HepG2 (cell line): ENCODE data around the gene OTX1. TPM values are rescaled to one million over a fixed set of nuclear protein-coding genes. Genes with fewer than 3 reads are reported as not detected.

ENCODE experiments used
- ARHGAP35 ChIP-seq: sonication (generic); formaldehyde crosslinking; IDR thresholded peaks from 2 replicates; pipeline ENCODE4 v1.9.0; 2022; ENCODE audit warnings: mild to moderate bottlenecking, inconsistent platforms, moderate library complexity, missing genetic modification reagents, borderline replicate concordance
- ATM ChIP-seq: fragments of 450-650 bp; IDR thresholded peaks from 2 replicates; pipeline ENCODE4 v1.7.1; 2017; ENCODE audit warnings: mild to moderate bottlenecking, borderline replicate concordance
- HMGXB3 ChIP-seq: sonication (generic); formaldehyde crosslinking; IDR thresholded peaks from 2 replicates; pipeline ENCODE4 v1.4.0; 2020; ENCODE audit warnings: missing genetic modification reagents, borderline replicate concordance
- HNF4A ChIP-seq: sonication (generic); formaldehyde crosslinking; IDR thresholded peaks from 2 replicates; pipeline ENCODE4 v1.4.0; 2020; ENCODE audit warnings: missing genetic modification reagents
- HNRNPH1 ChIP-seq: fragments of 200-400 bp; formaldehyde crosslinking; optimal IDR thresholded peaks from 2 replicates; pipeline ENCODE3; 2017; ENCODE audit warnings: mild to moderate bottlenecking, low read depth, low read length
- HOXD1 ChIP-seq: sonication (generic); formaldehyde crosslinking; IDR thresholded peaks from 2 replicates; pipeline ENCODE4 v1.5.0; 2020; ENCODE audit warnings: missing genetic modification reagents
- SMYD3 ChIP-seq: sonication (generic); formaldehyde crosslinking; IDR thresholded peaks from 2 replicates; pipeline ENCODE4 v1.8.1; 2023; ENCODE audit warnings: mild to moderate bottlenecking, missing genetic modification reagents
- SSRP1 ChIP-seq: IDR thresholded peaks from 2 replicates; pipeline ENCODE4 v1.6.1; 2016; ENCODE audit warnings: control low read depth
- ZBTB44 ChIP-seq: sonication (generic); formaldehyde crosslinking; IDR thresholded peaks from 2 replicates; pipeline ENCODE4 v1.4.0; 2020; ENCODE audit warnings: missing genetic modification reagents
- ZMYM2 ChIP-seq: sonication (generic); formaldehyde crosslinking; IDR thresholded peaks from 2 replicates; pipeline ENCODE4 v1.8.0; 2022; ENCODE audit warnings: mild to moderate bottlenecking, missing genetic modification reagents
- ZNF367 ChIP-seq: sonication (generic); formaldehyde crosslinking; IDR thresholded peaks from 2 replicates; pipeline ENCODE4 v1.4.0; 2020; ENCODE audit warnings: missing genetic modification reagents, borderline replicate concordance
- ZNF382 ChIP-seq: sonication (generic); formaldehyde crosslinking; IDR thresholded peaks from 2 replicates; pipeline ENCODE4 v1.5.0; 2020; ENCODE audit warnings: missing genetic modification reagents, mild to moderate bottlenecking, borderline replicate concordance
- ZNF709 ChIP-seq: sonication (generic); formaldehyde crosslinking; IDR thresholded peaks from 2 replicates; pipeline ENCODE4 v1.5.0; 2020; ENCODE audit warnings: mild to moderate bottlenecking, missing genetic modification reagents
- ZNF777 ChIP-seq: sonication (generic); formaldehyde crosslinking; IDR thresholded peaks from 2 replicates; pipeline ENCODE4 v1.4.0; 2020; ENCODE audit warnings: missing genetic modification reagents
- ZNF784 ChIP-seq: sonication (generic); formaldehyde crosslinking; IDR thresholded peaks from 2 replicates; pipeline ENCODE4 v1.5.1; 2020; ENCODE audit warnings: missing genetic modification reagents, mild to moderate bottlenecking, borderline replicate concordance
- ZSCAN21 ChIP-seq: sonication (generic); formaldehyde crosslinking; IDR thresholded peaks from 2 replicates; pipeline ENCODE4 v1.8.0; 2022; ENCODE audit warnings: mild to moderate bottlenecking, missing genetic modification reagents, moderate library complexity, borderline replicate concordance
- polyA plus RNA-seq, 8 experiments: library from polyadenylated mRNA; depleted of rRNA in 3 of 8; stranded (reverse) in 7 of 8; unstranded in 1 of 8; fragments of >200 nt; fragmentation: Illumina TruSeq in 4 of 8; extraction: Trizol in 4 of 8; gene quantifications; 2 replicates each; pipeline versions ENCODE4 v1.2.1 to v1.2.3, GENCODE V29; 2011 to 2016; ENCODE audit warnings: low read depth in 4 of 8, missing spikeins in 1 of 8, mixed read lengths in 1 of 8; ENCODE audit not compliant: insufficient read depth in 1 of 8
- total RNA-seq, 5 experiments: library from RNA; depleted of rRNA; stranded (reverse); fragments of >200 nt; fragmentation: Illumina TruSeq; extraction: Trizol; gene quantifications; 2 replicates each; pipeline ENCODE4 v1.2.3, GENCODE V29; 2016; ENCODE audit warnings: low read depth in 1 of 5
- TF ChIP-seq, protein P1 (sequence below): IDR thresholded peaks from 2 replicates; pipeline ENCODE4 v1.6.1; 2012; ENCODE audit warnings: low read length, improper control_type of control experiment
- TF ChIP-seq, protein P2 (sequence below): sonication (generic); formaldehyde crosslinking; IDR thresholded peaks from 2 replicates; pipeline ENCODE4 v1.4.0; 2020; ENCODE audit warnings: missing genetic modification reagents

The OTX1 gene
- total and polyA plus RNA-seq, 2 of the 13 experiments (the other 11 are each of a cell fraction or from before 2014, with no cell fraction given): 1.0 to 5.0 TPM

GRCh38 chr2:63050334-63051041 lies at the start of gene OTX1 (continued):
- TF ChIP-seq ZNF777 (CRISPR knock-in tag) (no peak; the same call in 1 of the 2 replicates), ATM (no peak), ZBTB44 (no peak), HOXD1 (CRISPR knock-in tag) (peak; percentile 100), HNRNPH1 (no peak), HNF4A (CRISPR knock-in tag) (no peak), HMGXB3 (CRISPR knock-in tag) (no peak), ZNF709 (CRISPR knock-in tag) (0 out of 2 replicates have a peak, but pooled peaks have one; percentile 43), ZNF784 (CRISPR knock-in tag) (0 out of 2 replicates have a peak, but pooled peaks have one; percentile 10), ZNF382 (CRISPR knock-in tag) (no peak), ARHGAP35 (CRISPR knock-in tag) (no peak; the same call in 1 of the 2 replicates), ZNF367 (CRISPR knock-in tag) (no peak), SMYD3 (no peak; the same call in 1 of the 2 replicates), ZMYM2 (CRISPR knock-in tag) (no peak), SSRP1 (CRISPR knock-in tag) (no peak), ZSCAN21 (CRISPR knock-in tag) (peak; percentile 43; the same call in 1 of the 2 replicates)
- TF ChIP-seq, protein P1, sequence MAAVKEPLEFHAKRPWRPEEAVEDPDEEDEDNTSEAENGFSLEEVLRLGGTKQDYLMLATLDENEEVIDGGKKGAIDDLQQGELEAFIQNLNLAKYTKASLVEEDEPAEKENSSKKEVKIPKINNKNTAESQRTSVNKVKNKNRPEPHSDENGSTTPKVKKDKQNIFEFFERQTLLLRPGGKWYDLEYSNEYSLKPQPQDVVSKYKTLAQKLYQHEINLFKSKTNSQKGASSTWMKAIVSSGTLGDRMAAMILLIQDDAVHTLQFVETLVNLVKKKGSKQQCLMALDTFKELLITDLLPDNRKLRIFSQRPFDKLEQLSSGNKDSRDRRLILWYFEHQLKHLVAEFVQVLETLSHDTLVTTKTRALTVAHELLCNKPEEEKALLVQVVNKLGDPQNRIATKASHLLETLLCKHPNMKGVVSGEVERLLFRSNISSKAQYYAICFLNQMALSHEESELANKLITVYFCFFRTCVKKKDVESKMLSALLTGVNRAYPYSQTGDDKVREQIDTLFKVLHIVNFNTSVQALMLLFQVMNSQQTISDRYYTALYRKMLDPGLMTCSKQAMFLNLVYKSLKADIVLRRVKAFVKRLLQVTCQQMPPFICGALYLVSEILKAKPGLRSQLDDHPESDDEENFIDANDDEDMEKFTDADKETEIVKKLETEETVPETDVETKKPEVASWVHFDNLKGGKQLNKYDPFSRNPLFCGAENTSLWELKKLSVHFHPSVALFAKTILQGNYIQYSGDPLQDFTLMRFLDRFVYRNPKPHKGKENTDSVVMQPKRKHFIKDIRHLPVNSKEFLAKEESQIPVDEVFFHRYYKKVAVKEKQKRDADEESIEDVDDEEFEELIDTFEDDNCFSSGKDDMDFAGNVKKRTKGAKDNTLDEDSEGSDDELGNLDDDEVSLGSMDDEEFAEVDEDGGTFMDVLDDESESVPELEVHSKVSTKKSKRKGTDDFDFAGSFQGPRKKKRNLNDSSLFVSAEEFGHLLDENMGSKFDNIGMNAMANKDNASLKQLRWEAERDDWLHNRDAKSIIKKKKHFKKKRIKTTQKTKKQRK: no peak
- TF ChIP-seq, protein P2, sequence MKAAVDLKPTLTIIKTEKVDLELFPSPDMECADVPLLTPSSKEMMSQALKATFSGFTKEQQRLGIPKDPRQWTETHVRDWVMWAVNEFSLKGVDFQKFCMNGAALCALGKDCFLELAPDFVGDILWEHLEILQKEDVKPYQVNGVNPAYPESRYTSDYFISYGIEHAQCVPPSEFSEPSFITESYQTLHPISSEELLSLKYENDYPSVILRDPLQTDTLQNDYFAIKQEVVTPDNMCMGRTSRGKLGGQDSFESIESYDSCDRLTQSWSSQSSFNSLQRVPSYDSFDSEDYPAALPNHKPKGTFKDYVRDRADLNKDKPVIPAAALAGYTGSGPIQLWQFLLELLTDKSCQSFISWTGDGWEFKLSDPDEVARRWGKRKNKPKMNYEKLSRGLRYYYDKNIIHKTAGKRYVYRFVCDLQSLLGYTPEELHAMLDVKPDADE (CRISPR knock-in tag): no peak
